C4-2B (cell line): ENCODE results near the gene BNIP1.
"Not testable (repeated sequence)": the region's sequence is repeated elsewhere in the genome, so short reads cannot be mapped to it uniquely, and the experiment has no call there.

Source experiments
- H3K27ac ChIP-seq: fragments of 450-650 bp; 2 replicates; pipeline ENCODE4 v1.5.1; 2017
- ZFX ChIP-seq: fragments of 450-650 bp; IDR thresholded peaks from 2 replicates; pipeline ENCODE4 v1.6.1; 2017
- TF ChIP-seq, protein P1 (sequence below): fragments of 450-650 bp; conservative IDR thresholded peaks from 2 replicates; pipeline ENCODE4 v1.5.1; 2017; ENCODE audit warnings: mild to moderate bottlenecking

The BNIP1 gene

DNA sequence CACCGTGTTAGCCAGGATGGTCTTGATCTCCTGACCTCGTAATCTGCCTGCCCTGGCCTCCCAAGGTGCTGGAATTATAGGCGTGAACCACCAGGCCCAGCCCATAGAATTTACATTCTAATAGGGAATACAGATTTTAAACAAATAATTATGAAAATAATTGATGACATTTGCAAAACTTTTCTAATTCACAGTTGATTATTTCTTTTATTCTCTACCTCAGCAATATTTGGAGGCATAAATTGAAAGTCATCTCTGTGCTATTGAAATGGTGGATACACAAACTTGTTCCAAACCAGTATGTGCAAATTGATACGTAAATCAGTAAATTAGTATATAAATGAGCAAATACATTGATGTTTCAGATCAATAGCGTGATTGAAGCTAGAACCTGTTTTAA, 8.2 kb downstream of the BNIP1 start:
- no peak for TF ChIP-seq ZFX
- TF ChIP-seq, protein P1, sequence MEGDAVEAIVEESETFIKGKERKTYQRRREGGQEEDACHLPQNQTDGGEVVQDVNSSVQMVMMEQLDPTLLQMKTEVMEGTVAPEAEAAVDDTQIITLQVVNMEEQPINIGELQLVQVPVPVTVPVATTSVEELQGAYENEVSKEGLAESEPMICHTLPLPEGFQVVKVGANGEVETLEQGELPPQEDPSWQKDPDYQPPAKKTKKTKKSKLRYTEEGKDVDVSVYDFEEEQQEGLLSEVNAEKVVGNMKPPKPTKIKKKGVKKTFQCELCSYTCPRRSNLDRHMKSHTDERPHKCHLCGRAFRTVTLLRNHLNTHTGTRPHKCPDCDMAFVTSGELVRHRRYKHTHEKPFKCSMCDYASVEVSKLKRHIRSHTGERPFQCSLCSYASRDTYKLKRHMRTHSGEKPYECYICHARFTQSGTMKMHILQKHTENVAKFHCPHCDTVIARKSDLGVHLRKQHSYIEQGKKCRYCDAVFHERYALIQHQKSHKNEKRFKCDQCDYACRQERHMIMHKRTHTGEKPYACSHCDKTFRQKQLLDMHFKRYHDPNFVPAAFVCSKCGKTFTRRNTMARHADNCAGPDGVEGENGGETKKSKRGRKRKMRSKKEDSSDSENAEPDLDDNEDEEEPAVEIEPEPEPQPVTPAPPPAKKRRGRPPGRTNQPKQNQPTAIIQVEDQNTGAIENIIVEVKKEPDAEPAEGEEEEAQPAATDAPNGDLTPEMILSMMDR, result no peak
- H3K27ac ChIP-seq, result no peak overlapping the region

DNA sequence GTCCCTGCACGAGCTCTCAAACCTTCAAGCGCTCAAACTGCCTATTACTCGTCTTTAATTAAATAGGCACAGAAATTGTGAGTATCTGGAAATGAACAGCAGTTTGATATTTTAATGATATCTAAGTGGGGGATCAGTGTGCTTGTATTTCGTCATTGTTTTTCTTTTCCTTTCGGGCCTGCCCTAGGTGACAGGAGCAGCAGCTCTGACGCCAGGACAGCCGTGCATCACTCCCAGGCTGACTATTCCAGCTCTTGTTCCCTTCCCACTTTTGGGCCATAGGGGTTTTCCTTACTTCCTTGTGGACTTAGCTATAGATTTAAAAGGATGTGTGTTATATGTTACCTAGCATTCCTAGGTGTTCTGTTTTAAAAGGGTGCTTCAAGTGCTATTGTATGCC, 9.5 kb downstream of the BNIP1 start:
- no peak overlapping the region for H3K27ac ChIP-seq
- TF ChIP-seq ZFX, result no peak
- TF ChIP-seq, protein P1, result no peak

DNA sequence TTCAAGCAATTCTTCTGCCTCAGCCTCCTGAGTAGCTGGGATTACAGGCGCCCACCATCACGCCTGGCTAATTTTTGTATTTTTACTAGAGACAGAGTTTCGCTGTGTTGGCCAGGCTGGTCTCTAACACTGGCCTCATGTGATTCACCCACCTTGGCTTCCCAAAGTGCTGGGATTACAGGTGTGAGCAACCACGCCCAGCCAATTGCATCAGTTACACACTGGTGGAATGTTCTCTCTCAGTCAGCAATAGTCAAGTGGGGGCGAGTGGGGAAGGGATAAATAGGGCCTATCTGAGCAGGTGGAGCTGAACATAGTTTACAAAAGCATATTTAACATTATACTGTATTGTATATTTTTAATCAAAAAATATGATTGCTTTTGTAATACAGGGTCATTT, 10.3 kb downstream of the BNIP1 start:
- H3K27ac ChIP-seq, result not testable (repeated sequence)

DNA sequence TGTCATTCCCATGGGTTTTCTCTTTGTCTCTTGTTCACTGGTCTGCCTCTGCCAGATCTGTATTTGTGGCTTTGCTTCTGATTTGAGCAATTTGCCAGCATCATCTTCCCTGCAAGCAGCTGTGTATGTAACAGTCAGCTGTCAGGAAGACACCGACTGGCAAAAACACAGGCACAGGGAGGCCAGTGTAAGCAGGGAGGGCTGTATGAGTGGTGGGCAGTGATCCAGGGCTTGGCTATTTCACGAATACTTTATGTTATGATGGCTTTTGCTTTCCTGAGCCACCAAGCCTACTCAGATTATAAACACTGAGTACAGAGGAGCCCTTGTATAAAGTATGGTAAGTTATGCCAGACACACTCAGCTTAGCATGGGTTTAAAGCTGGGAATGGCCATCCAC, 11.6 kb downstream of the BNIP1 start:
- H3K27ac ChIP-seq, result no peak overlapping the region
- TF ChIP-seq, protein P1, result no peak
- no peak for TF ChIP-seq ZFX

DNA sequence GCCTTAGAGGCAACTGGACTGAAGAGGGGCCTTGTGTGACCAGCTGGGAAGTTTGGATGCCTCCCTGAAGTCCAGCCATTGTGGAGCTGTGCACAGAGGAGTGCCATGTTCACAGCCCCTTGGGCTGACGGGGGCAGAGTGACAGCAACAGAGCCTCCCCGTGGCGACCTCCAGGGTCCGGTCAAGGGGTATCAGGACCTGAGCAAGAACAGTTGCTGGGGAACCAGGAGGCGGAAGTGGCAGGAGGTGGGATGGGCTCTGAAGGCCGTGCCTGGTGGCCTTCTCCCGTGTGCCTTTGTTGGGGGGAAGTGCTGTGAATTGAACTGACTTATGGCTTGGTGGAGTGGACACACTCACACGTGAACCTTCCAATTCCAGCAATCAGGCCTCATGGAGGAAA, 14.0 kb downstream of the BNIP1 start:
- no peak for TF ChIP-seq ZFX
- TF ChIP-seq, protein P1, result no peak
- no peak overlapping the region for H3K27ac ChIP-seq

DNA sequence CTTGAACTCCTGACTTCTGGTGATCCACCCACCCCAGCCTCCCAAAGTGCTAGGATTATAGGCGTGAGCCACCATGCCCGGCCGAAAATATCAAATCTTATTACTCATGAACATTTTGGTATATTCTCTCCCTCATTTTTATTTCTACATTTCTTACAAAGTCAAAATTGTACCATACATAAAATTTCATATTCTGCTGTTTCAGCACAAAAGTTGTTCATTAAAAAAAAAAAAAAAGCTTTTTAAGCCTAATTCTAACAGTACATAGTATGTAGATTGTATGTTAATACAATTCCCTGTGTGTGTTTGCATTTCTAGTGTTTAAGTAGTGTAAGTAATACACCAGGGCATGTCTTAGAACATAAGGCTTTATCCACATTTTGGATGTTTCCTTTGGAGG, 14.9 kb downstream of the BNIP1 start:
- H3K27ac ChIP-seq, result no peak overlapping the region
- TF ChIP-seq, protein P1, result no peak
- no peak for TF ChIP-seq ZFX

DNA sequence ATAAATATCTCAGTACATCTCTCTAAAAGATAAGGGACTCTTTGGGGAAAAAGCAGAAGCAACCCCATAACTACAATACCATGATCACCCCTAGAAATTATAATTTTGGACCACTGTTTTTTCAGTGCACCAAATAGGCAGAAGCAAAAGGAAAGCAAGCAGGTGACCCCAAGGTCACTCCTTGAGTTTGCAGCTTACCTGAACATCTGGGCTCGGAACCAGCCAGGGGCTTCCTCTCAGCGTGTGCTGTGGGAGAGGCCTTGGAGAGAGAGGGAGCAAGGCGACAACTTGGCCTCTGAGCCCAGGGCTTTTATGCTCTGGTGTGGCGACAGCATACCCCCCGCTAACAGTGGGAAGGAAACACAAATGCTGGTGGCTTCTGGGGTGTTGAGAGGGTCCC, 16.8 kb downstream of the BNIP1 start:
- TF ChIP-seq ZFX, result no peak
- TF ChIP-seq, protein P1, result no peak

DNA sequence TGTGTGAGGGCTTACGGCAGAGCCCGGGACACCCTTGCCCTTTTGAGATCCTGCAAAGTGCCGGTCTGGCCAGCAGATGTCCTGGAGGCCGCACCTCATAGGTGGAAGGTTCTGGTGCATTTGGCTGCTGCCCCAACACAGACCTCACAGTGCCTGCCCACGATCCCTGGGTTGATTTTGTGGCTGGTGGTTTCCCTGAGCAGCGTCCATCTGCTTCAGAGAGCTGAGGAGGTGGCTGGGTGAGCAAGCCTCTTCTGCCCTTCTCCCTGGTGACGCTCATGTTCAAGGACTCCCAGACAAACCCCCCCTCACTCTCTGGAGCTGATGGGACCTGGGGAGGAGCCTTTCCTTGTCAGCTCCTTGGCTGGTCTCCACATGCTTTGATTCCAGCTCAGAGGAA, 18.9 kb downstream of the BNIP1 start:
- no peak overlapping the region for H3K27ac ChIP-seq
- no peak for TF ChIP-seq ZFX
- TF ChIP-seq, protein P1, result no peak

More for the DNA sequence above, 16.8 kb downstream of the BNIP1 start:
- H3K27ac ChIP-seq, result no peak overlapping the region
